ENCODE measurements around the gene ABHD8. TPM values are rescaled to one million over a fixed set of nuclear protein-coding genes. Genes with fewer than 3 reads are reported as not detected.

The ABHD8 gene
- total RNA-seq, 1 donor, result 13.8 TPM

- no peak for TF ChIP-seq CTCF (IDR thresholded peaks at IDR 0.05; ENCODE audit: insufficient read depth, low read depth, low read length)
- DNase-seq (ENCODE audit: low read depth), result no peak
Measured at GRCh38 chr19:17321655-17322489, 18.6 kb upstream of the ABHD8 start.

GRCh38 chr19:17320435-17320834 is 17.2 kb upstream of the ABHD8 start:
- DNase-seq (ENCODE audit: low read depth), result no peak
- no peak overlapping the region for H3K4me3 ChIP-seq (ENCODE audit: low read depth, low read length)
- TF ChIP-seq CTCF (IDR thresholded peaks at IDR 0.05; ENCODE audit: insufficient read depth, low read depth, low read length), result no peak

More at GRCh38 chr19:17321655-17322489, 18.6 kb upstream of the ABHD8 start:
- no peak overlapping the region for H3K4me3 ChIP-seq (ENCODE audit: low read depth, low read length)

GRCh38 chr19:17319473-17320238 is 16.4 kb upstream of the ABHD8 start:
- H3K4me3 ChIP-seq (ENCODE audit: low read depth, low read length), result no peak overlapping the region
- no peak for TF ChIP-seq CTCF (IDR thresholded peaks at IDR 0.05; ENCODE audit: insufficient read depth, low read depth, low read length)
- no peak for DNase-seq (ENCODE audit: low read depth)

GRCh38 chr19:17318966-17319365 is 15.7 kb upstream of the ABHD8 start:
- no peak overlapping the region for H3K4me3 ChIP-seq (ENCODE audit: low read depth, low read length)
- DNase-seq (ENCODE audit: low read depth), result no peak
- TF ChIP-seq CTCF (IDR thresholded peaks at IDR 0.05; ENCODE audit: insufficient read depth, low read depth, low read length), result no peak

- DNase-seq (ENCODE audit: low read depth), result no peak
- TF ChIP-seq CTCF (IDR thresholded peaks at IDR 0.05; ENCODE audit: insufficient read depth, low read depth, low read length), result no peak
- no peak overlapping the region for H3K4me3 ChIP-seq (ENCODE audit: low read depth, low read length)
Measured at GRCh38 chr19:17314007-17314593, 10.9 kb upstream of the ABHD8 start.

- H3K4me3 ChIP-seq (ENCODE audit: low read depth, low read length), result no peak overlapping the region
- TF ChIP-seq CTCF (IDR thresholded peaks at IDR 0.05; ENCODE audit: insufficient read depth, low read depth, low read length), result no peak
- DNase-seq (ENCODE audit: low read depth), result no peak
Measured at GRCh38 chr19:17312189-17313113, 9.2 kb upstream of the ABHD8 start.

Measured in fibroblast of villous mesenchyme (primary cell).